ENCODE results near the gene NEURL4.

NEURL4 gene

DNA sequence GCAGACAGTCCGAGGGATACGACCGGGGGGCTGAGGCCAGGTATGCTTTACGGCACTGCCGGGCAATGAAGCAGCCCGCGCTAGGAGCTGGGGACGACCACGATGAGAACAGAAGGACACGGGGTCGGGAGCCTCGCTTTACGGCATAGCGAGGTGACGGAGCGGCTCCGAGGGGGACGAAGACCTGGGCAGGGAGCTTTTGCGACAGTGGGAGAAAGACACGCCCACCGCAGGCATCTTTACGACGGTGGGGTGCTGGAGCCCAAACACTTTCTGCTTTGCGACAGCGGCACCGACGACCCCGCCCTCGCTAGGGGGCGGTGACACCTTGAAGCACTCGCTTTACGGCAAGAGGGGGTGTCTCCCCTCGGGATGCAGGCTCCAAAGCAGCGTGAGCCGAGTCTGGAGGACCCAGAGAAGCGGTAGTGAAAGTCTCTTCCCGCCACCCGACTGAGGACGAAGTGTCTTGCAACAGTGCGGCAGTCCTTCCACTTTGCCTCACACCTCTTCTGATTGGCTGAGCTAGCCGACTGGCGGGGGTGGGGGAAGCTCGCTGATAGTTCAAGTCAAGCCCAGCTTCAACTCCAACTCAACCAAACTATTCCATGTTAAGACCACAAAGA lies 350 bp upstream of the NEURL4 start:
- in situ Hi-C loops (cut with HindIII; ENCODE audit: low sequenced_read_pairs) = no loop called here
- DNase-seq (ENCODE audit: low read depth) = peak; percentile 97
- peak overlapping the region; percentile 62 for H3K4me3 ChIP-seq (ENCODE audit: low read depth, low read length)
- TF ChIP-seq, protein P1, sequence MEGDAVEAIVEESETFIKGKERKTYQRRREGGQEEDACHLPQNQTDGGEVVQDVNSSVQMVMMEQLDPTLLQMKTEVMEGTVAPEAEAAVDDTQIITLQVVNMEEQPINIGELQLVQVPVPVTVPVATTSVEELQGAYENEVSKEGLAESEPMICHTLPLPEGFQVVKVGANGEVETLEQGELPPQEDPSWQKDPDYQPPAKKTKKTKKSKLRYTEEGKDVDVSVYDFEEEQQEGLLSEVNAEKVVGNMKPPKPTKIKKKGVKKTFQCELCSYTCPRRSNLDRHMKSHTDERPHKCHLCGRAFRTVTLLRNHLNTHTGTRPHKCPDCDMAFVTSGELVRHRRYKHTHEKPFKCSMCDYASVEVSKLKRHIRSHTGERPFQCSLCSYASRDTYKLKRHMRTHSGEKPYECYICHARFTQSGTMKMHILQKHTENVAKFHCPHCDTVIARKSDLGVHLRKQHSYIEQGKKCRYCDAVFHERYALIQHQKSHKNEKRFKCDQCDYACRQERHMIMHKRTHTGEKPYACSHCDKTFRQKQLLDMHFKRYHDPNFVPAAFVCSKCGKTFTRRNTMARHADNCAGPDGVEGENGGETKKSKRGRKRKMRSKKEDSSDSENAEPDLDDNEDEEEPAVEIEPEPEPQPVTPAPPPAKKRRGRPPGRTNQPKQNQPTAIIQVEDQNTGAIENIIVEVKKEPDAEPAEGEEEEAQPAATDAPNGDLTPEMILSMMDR (IDR thresholded peaks at IDR 0.05; ENCODE audit: low read depth, low read length, missing control alignments) = no peak

DNA sequence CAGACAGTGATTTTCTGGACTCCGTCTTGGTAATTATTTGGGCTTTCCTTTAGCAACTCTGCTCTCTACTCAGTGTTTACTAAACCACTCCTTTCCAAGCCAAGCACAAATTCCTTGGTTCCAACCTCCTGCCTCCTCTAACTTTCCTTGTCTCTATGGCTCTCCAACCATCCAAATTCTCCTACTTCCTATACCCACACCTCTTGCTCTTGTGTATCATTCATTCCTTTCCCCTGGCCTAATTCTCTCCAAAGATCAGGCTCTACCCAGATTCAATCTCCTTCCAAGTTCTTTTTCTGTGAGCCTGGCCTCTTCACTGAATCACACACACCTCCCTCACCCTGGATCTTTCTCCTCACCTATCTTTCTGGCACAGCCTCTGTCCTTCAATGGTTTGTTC lies 1.1 kb downstream of the NEURL4 start:
- no peak for DNase-seq (ENCODE audit: low read depth)
- peak overlapping the region; percentile 62 for H3K4me3 ChIP-seq (ENCODE audit: low read depth, low read length)
- in situ Hi-C loops (cut with HindIII; ENCODE audit: low sequenced_read_pairs) = no loop called here

DNA sequence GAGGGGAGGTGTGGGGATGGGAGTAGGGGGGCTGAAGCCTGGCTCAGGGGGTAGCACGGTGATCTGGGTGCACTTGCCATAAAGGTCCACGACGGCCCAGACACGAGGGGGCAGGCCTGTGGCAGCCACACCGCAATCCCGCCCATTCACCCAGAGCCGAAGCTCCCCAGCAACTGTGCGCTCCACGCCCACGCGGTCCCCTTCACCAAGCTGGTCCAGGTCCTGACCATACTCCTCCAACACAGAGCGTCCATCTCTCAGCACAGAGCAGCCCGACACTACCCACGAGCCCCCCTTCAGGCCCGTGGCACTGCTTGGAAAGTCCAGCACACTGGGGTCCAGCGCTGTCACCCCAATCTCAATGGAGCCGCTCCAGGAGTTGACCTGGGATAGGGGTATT lies 1.6 kb downstream of the NEURL4 start:
- DNase-seq (ENCODE audit: low read depth) = no peak
- no peak overlapping the region for H3K4me3 ChIP-seq (ENCODE audit: low read depth, low read length)
- TF ChIP-seq, protein P1 (IDR thresholded peaks at IDR 0.05; ENCODE audit: low read depth, low read length, missing control alignments) = no peak
- in situ Hi-C loops (cut with HindIII; ENCODE audit: low sequenced_read_pairs) = no loop called here

More for the DNA sequence above, 1.1 kb downstream of the NEURL4 start:
- TF ChIP-seq, protein P1 (IDR thresholded peaks at IDR 0.05; ENCODE audit: low read depth, low read length, missing control alignments) = no peak

GRCh38 chr17:7327056-7327455 lies 2.1 kb downstream of the NEURL4 start:
- in situ Hi-C loops (cut with HindIII; ENCODE audit: low sequenced_read_pairs) = no loop called here
- DNase-seq (ENCODE audit: low read depth) = no peak
- TF ChIP-seq, protein P1 (IDR thresholded peaks at IDR 0.05; ENCODE audit: low read depth, low read length, missing control alignments) = no peak
- no peak overlapping the region for H3K4me3 ChIP-seq (ENCODE audit: low read depth, low read length)

DNA sequence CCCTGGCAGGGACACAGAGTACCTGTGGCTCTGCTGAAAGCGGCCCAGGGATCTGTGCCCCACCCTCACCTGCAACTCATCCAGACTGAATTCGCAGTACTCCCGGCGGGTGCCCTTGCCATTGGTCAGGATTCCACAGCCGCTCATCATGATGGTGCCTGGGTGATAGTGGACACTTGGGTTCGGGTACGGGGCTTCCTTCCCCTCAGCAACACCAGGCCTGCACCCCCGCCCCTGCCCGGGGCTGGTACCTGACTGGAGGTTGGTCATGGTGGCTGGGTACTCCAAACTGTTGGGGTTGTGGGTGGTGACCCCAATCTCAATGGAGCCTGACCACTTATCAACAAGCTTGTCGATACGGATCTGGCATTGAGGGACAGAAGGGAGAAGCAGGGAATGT lies 2.9 kb downstream of the NEURL4 start:
- no peak for DNase-seq (ENCODE audit: low read depth)
- H3K4me3 ChIP-seq (ENCODE audit: low read depth, low read length) = no peak overlapping the region
- in situ Hi-C loops (cut with HindIII; ENCODE audit: low sequenced_read_pairs) = no loop called here
- TF ChIP-seq, protein P1 (IDR thresholded peaks at IDR 0.05; ENCODE audit: low read depth, low read length, missing control alignments) = no peak

DNA sequence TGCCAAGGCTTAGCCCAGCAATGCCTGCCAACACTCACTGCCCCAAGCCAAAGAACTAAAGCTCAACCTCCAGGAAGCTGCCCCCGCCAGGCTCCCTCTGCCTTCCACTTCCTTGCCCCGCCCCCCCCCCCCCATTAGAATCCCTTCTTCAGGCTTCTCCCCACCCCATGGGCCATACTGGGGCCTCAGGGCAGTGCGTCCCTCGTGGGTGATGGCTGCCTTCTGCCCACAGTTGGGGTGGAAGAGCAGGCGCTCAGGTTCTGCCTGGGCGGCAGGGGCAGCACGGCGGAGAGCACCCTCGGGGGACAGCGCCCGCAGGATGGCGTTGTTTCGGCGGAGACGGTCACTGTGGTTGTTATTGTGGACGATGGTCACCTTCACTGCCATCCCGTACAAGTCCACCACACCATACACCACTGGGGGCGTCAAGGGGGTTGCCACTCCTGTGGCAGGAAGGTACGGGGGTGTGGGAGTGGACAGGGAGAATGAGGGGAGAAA lies 4.1 kb downstream of the NEURL4 start:
- in situ Hi-C loops (cut with HindIII; ENCODE audit: low sequenced_read_pairs) = no loop called here
- no peak for DNase-seq (ENCODE audit: low read depth)
- H3K4me3 ChIP-seq (ENCODE audit: low read depth, low read length) = no peak overlapping the region

More for the DNA sequence above, 4.1 kb downstream of the NEURL4 start:
- TF ChIP-seq, protein P1 (IDR thresholded peaks at IDR 0.05; ENCODE audit: low read depth, low read length, missing control alignments) = no peak
